AG09309 (cell line): ENCODE results near the gene CELA3A.

Experiments
- DNase-seq: peaks from one replicate; pipeline ENCODE4 v3.0.0-alpha.2; 2010; ENCODE audit warnings: low read depth
- H3K4me3 ChIP-seq: 2 replicates; pipeline ENCODE4 v1.5.1; 2011; ENCODE audit warnings: mild to moderate bottlenecking, low read depth, low read length, moderate library complexity; ENCODE audit not compliant: control insufficient read depth
- TF ChIP-seq, protein P1 (sequence below): IDR thresholded peaks from 2 replicates; pipeline ENCODE4 v1.5.1; 2011; ENCODE audit warnings: mild to moderate bottlenecking, low read depth, low read length, inconsistent platforms; ENCODE audit not compliant: insufficient read depth, control insufficient read depth; ENCODE audit errors: missing control alignments

Gene CELA3A

DNA sequence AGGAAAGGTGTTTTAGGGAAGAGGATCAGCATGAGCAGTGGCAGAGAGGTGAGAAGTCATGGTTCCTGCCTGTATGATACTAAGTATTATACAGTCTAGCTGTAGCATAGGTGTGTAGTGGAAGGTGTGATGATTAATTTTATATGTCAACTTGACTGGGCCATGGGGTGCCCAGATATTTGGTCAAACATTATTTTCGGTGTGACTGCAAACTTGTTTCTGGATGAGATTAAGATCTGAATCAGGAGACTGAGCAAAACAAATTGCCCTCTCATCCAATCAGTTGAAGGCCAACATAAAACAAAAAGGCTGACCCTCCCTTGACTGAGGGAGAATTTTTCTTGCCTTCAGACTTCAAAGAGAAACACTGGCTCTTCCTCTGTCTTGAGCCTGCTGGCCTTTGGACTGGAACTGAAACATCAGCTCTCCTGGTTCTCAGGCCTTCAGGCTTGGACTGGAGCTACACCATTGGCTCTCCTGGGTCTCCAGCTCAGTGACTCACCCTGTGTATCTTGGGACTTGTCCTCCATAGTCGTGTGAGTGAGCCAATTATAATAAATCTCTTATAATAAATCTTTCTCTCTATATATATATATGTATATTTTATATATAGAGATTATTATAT, 44.3 kb downstream of the CELA3A start:
- H3K4me3 ChIP-seq: no peak overlapping the region
- TF ChIP-seq, protein P1, sequence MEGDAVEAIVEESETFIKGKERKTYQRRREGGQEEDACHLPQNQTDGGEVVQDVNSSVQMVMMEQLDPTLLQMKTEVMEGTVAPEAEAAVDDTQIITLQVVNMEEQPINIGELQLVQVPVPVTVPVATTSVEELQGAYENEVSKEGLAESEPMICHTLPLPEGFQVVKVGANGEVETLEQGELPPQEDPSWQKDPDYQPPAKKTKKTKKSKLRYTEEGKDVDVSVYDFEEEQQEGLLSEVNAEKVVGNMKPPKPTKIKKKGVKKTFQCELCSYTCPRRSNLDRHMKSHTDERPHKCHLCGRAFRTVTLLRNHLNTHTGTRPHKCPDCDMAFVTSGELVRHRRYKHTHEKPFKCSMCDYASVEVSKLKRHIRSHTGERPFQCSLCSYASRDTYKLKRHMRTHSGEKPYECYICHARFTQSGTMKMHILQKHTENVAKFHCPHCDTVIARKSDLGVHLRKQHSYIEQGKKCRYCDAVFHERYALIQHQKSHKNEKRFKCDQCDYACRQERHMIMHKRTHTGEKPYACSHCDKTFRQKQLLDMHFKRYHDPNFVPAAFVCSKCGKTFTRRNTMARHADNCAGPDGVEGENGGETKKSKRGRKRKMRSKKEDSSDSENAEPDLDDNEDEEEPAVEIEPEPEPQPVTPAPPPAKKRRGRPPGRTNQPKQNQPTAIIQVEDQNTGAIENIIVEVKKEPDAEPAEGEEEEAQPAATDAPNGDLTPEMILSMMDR: no peak
- DNase-seq: no peak

DNA sequence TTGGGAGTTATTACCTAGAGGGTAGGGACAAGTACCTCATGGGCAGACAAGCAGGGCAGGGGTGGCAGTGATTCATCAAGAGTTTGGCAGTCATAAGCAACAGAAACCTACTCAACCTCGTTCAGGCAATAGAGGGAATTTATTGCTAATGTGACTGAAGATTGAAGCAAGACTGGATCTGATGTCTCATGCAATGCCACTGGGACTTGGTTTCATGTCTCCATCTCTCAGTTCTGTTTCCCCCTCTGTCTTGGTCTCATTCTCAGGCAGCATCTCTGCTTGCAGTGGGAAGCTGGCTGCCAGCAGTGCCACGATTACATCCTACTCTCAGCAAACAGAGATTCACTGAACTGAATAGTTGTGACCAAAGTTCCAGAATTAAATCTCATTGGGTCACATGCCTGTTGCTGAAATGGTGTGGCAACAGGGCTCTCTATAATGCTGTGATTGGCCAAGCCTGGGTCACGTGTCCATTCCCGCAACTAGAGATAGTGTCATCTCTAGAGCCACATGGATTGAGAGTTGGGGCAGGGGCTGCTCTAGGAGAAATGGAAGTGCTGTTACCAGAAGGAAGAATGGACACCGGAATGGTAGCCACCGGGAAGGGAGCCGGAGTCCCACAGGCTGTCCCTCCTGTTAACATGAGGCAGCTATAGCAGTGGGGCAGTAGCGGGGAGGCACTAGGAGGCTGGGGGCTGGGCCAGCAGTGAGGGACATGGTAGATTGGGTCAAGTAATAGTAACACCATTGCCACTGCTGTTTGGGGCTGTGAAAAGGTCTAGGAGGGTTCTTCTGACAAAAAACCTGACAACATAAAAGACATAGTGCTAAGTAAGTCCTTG, 47.1 kb downstream of the CELA3A start:
- no peak for DNase-seq
- H3K4me3 ChIP-seq: no peak overlapping the region
- TF ChIP-seq, protein P1: no peak

DNA sequence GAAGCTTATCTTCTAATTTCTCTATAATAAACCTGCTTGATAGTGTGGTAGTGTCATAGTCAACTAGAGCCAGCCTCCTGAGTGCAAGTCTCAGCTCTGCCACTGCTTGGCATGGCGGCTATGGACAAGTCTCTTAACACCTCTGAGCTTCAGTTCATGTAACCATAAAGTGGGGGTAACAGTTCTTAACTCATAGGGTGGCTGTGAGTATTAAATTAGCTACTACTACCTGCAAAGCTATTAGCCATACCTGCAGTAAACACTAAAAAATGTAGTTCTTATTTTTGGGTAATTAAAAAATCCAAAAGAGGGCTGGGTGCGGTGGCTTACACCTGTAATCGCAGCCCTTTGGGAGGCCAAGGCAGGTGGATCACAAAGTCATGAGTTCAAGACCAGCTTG, 48.9 kb downstream of the CELA3A start:
- H3K4me3 ChIP-seq: no peak overlapping the region
- DNase-seq: no peak
- TF ChIP-seq, protein P1: no peak

DNA sequence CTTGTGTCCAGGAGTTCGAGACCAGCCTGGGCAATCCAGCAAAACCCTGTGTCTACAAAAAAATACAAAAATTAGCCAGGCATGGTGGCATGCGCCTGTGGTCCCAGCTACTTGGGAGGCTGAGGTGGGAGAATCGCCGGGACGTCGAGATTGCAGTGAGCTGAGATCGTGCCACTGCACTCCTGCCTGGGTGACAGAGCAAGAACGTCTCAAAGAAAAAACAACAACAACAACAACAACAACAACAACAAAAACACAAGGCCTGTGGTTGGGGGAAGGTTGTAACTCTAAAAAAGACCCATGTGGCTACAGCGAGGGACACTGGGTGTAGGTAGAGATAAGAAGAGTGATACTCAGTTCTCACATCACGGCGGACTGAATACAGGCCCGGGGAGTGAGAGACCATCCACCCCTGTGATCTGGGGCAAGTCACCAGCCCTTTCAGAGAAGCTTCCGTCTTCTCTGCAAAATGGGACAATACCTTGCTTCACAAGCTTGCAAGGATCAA, 50.2 kb downstream of the CELA3A start:
- DNase-seq: no peak
- no peak overlapping the region for H3K4me3 ChIP-seq
- TF ChIP-seq, protein P1: no peak

DNA sequence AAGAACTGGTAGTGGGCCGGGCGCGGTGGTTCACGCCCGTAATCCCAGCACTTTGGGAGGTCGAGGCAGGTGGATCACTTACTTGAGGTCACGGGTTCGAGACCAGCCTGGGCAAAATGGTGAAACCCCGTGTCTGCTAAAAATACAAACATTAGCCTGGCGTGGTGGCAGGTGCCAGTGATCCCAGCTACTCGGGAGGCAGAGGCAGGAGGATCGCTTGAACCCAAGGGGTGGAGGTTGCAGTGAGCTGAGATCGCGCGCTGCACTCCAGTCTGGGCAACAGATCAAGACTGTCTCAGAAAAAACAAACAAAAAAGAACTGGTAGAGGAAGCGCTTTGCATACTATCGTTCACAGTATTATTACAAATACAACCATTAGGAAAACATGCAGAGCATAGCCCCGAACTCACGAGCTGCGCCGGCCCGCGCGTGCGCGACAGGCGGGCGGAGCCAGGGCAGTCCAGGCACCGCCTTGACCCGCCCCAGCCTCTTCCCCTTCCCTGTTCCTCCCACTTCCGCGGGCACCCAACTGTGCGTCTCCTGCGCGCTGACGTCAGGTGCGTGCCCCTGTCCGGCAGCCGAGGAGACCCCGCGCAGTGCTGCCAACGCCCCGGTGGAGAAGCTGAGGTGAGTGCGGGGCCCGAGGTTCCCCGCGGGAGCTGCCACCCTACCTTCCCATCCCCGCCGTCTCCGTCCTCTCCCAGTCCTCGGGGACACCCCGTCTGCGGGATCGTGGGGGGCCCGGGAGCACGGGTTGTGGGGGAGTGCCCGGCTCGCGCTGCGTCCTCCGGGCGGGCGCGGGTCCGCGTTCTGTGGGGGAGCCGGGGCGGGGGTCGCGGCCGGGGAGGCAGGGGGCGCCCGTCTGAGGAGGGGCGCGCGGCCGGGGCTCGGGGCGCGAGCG, 50.9 kb downstream of the CELA3A start, which contains the start of gene CDC42:
Gene CDC42, plus strand, starts transcription at position 595 of the 902 bp plus-strand sequence. CDS start 25,770 bp downstream, outside the sequence.
- TF ChIP-seq, protein P1: no peak
- H3K4me3 ChIP-seq: peak within 1 kb of the TSS; percentile 84
- DNase-seq: peak; percentile 73
